SH-SY5Y (cell line): ENCODE measurements around the gene ILDR2.

Source experiments
- GATA2 ChIP-seq: IDR thresholded peaks from 2 replicates; pipeline ENCODE4 v1.6.1; 2011; ENCODE audit warnings: mild to moderate bottlenecking, low read depth, low read length
- GATA3 ChIP-seq: IDR thresholded peaks from 2 replicates; pipeline ENCODE4 v1.6.1; 2011; ENCODE audit warnings: low read depth, mild to moderate bottlenecking, low read length, moderate library complexity

DNA sequence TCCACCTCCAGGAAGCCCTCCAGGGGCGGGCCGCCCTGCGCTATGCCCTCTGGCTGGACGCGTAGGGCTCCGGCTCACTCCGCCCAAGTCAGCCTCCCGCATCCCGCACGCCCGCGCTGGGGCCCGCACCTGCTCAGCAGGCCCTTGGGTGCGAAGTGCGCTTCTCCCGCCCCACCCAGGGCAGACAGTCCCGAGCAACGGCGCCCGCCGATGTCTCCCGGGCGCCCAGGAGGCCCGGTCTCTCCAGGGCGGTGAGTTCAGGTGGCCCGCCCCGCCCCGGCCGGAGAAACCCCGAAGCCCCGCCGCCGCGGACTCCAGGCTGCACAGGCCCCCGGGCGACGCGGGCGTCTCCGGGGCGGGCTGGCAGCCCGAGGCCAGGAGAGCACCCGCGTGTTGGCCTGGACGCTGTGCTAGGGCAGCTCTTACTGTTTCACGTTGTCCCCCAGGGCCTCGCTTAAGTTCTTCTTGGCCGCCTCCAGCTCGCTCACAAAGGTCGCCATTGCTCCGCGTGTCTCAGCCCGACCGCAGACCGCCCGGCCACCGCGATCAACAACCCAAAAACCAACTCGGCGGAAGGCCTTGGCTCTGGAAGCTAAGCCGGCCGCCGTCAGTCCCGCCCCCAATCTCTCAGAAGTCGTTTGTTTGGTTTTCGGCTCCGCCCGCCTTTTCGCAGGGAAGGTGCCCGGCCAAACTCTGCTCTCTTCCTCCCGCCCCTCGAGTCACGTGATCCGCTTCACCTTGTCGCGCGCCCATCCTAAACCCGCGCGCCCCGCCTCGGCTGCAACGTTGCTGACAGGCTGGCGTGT lies 99.4 kb downstream of the ILDR2 start, which contains the start of gene TADA1:
- TF ChIP-seq GATA2 (no peak), GATA3 (no peak)
